Neuronal stem cell (in vitro differentiated cells): Measurements from ENCODE around the gene PTPRG.

Experiments used
- DNase-seq: peaks from one replicate; pipeline ENCODE4 v3.0.0-alpha.2; 2013; ENCODE audit warnings: low spot score
- H2AFZ ChIP-seq: one replicate; pipeline ENCODE4 v1.6.1; 2013; ENCODE audit warnings: mild to moderate bottlenecking, low read length, inconsistent platforms
- H2AK5ac ChIP-seq: 2 replicates; pipeline ENCODE4 v1.6.1; 2013; ENCODE audit warnings: low read depth, mild to moderate bottlenecking, inconsistent platforms, low read length, moderate library complexity, mixed read lengths
- H2BK120ac ChIP-seq: 2 replicates; pipeline ENCODE4 v1.6.1; 2013; ENCODE audit warnings: low read depth, mild to moderate bottlenecking, inconsistent platforms, low read length, moderate library complexity, mixed read lengths
- H2BK12ac ChIP-seq: one replicate; pipeline ENCODE4 v1.6.1; 2013; ENCODE audit warnings: low read length, inconsistent platforms
- H2BK15ac ChIP-seq: 2 replicates; pipeline ENCODE4 v1.6.1; 2013; ENCODE audit warnings: mild to moderate bottlenecking, low read length, inconsistent platforms, mixed read lengths
- H2BK5ac ChIP-seq: one replicate; pipeline ENCODE4 v1.6.1; 2013; ENCODE audit warnings: inconsistent platforms, mild to moderate bottlenecking, low read length, moderate library complexity
- H3K14ac ChIP-seq: one replicate; pipeline ENCODE4 v1.6.1; 2013; ENCODE audit warnings: low read length, inconsistent platforms
- H3K18ac ChIP-seq: 2 replicates; pipeline ENCODE4 v1.6.1; 2013; ENCODE audit warnings: low read length, inconsistent platforms
- H3K23ac ChIP-seq: 2 replicates; pipeline ENCODE4 v1.6.1; 2013; ENCODE audit warnings: low read depth, mild to moderate bottlenecking, mixed read lengths, low read length, inconsistent platforms; ENCODE audit not compliant: poor library complexity
- H3K27ac ChIP-seq: replicated peaks from 3 replicates; pipeline ENCODE4 v1.5.1; 2013; ENCODE audit warnings: low read length, inconsistent platforms
- H3K27me3 ChIP-seq, 3 experiments: 2 replicates each; pipeline ENCODE4 v1.6.1; 2013; ENCODE audit warnings: low read length in 3 of 3, mild to moderate bottlenecking in 2 of 3, inconsistent platforms in 1 of 3, low read depth in 1 of 3, mixed read lengths in 1 of 3, moderate library complexity in 1 of 3; ENCODE audit not compliant: control insufficient read depth in 3 of 3, insufficient read depth in 3 of 3
- H3K36me3 ChIP-seq, 2 donors: replicated peaks in 1 of 2; 2 replicates each; pipeline ENCODE4 v1.6.1; 2013; ENCODE audit warnings: low read length in 2 of 2; ENCODE audit not compliant: control insufficient read depth in 2 of 2, insufficient read depth in 2 of 2
- H3K4ac ChIP-seq: 2 replicates; pipeline ENCODE4 v1.6.1; 2013; ENCODE audit warnings: inconsistent platforms, mild to moderate bottlenecking, low read length, moderate library complexity
- H3K4me1 ChIP-seq, 2 donors: 1 replicate in 1 of 2; 2 replicates in 1 of 2; pipeline ENCODE4 v1.6.1; 2013; ENCODE audit warnings: low read length in 2 of 2, low read depth in 1 of 2; ENCODE audit not compliant: control insufficient read depth in 2 of 2, insufficient read depth in 1 of 2
- H3K4me2 ChIP-seq: one replicate; pipeline ENCODE4 v1.6.1; 2013; ENCODE audit warnings: mild to moderate bottlenecking, low read length, inconsistent platforms; ENCODE audit not compliant: insufficient read depth, poor library complexity, severe bottlenecking
- H3K4me3 ChIP-seq, 2 donors: 2 replicates each; pipeline ENCODE4 v1.5.1; 2013; ENCODE audit warnings: low read length in 2 of 2, mild to moderate bottlenecking in 2 of 2, inconsistent platforms in 1 of 2, moderate library complexity in 1 of 2
- H3K79me1 ChIP-seq: one replicate; pipeline ENCODE4 v1.6.1; 2013; ENCODE audit warnings: low read depth, mild to moderate bottlenecking, inconsistent platforms, low read length, moderate library complexity
- H3K9ac ChIP-seq: one replicate; pipeline ENCODE4 v1.6.1; 2013; ENCODE audit warnings: mild to moderate bottlenecking, low read depth, low read length, inconsistent platforms; ENCODE audit not compliant: poor library complexity
- H3K9me3 ChIP-seq, 2 donors: replicated peaks in 1 of 2; 2 replicates each; pipeline versions ENCODE3 to v1.6.1; 2013; ENCODE audit warnings: low read length in 2 of 2, mild to moderate bottlenecking in 2 of 2, inconsistent platforms in 1 of 2, low read depth in 1 of 2, mixed read lengths in 1 of 2, moderate library complexity in 1 of 2; ENCODE audit not compliant: control insufficient read depth in 2 of 2, insufficient read depth in 1 of 2
- H4K8ac ChIP-seq: one replicate; pipeline ENCODE4 v1.6.1; 2013; ENCODE audit warnings: low read depth, mild to moderate bottlenecking, inconsistent platforms, low read length, moderate library complexity
- H4K91ac ChIP-seq: one replicate; pipeline ENCODE4 v1.6.1; 2013; ENCODE audit warnings: low read length, low read depth, mild to moderate bottlenecking, inconsistent platforms; ENCODE audit not compliant: poor library complexity
- WGBS, 2 donors: extraction: QIAGEN DNeasy Blood & Tissue Kit; methylation state at CpG; one replicate each; pipeline ENCODE4 v1.1.7; 2013; ENCODE audit warnings: missing lambda C conversion rate in 2 of 2, mixed read lengths in 1 of 2; ENCODE audit not compliant: insufficient read length in 2 of 2, insufficient replicate concordance in 1 of 2; ENCODE audit errors: extremely low coverage in 2 of 2; 5-methylcytosine and 5-hydroxymethylcytosine counted together

The PTPRG gene

DNA sequence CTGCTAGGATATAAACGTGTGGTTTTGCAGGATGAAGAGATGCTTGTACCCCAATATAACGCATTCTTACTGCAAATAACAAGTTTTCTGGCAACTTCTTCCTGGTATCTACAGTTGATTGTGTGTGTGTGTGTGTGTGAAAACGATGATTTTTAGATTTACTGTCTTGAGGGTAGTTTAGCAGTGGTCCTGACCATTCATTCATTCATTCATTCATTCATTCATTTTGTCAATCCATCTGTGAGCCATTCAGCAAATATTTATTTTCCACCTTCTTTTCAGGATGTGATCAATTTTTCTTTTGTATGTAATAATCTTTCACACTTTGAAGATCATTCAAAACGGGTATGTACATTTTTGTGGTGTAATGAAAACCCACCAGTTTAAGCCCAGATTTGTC lies 250.7 kb downstream of the PTPRG start:
- H2BK15ac ChIP-seq: no peak overlapping the region
- DNase-seq: no peak
- H3K4me2 ChIP-seq: no peak overlapping the region
- no peak overlapping the region for H2BK5ac ChIP-seq
- H3K4me1 ChIP-seq: peaks cover 9 to 10% of the 10 kb centered on the region in 2 donors
- no CpG with 5 or more reads among the region's 4 CpGs for WGBS, 2 donors
- no peak overlapping the region for H3K4ac ChIP-seq
- no peak overlapping the region for H4K91ac ChIP-seq
- H2BK12ac ChIP-seq: no peak overlapping the region
- no peak overlapping the region for H3K18ac ChIP-seq
- no peaks in the 10 kb centered on the region for H3K79me1 ChIP-seq
- no peaks in the 10 kb centered on the region for H3K9me3 ChIP-seq
- H3K23ac ChIP-seq: no peak overlapping the region
- no peaks in the 10 kb centered on the region for H3K36me3 ChIP-seq
- no peak overlapping the region for H4K8ac ChIP-seq
- no peak overlapping the region for H2AFZ ChIP-seq
- H3K4me3 ChIP-seq: no peak overlapping the region
- no peaks in the 10 kb centered on the region for H3K27me3 ChIP-seq
- no peak overlapping the region for H2BK120ac ChIP-seq
- no peak overlapping the region for H3K14ac ChIP-seq
- H3K9ac ChIP-seq: no peak overlapping the region
- no peak overlapping the region for H3K27ac ChIP-seq
- no peak overlapping the region for H2AK5ac ChIP-seq

DNA sequence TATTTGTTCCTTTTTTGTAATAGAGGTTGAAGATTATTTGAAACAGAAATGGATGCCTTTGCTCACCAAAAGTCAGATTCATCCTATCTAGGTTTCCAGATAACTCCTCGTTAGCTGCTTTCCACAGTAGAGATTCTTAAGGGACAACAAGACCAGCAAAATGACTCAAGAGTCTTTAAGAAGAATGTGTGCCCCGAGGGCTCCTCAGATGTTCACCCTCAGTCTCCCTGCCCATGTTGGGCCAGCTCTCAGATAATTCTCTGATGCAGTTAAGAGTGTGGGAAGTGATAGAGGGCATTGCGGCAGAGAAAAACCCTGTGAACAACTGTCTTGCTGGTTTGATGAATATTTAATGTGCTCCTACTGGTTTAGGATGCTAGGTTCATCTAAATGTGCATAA lies 251.1 kb downstream of the PTPRG start:
- H3K9me3 ChIP-seq: no peaks in the 10 kb centered on the region
- DNase-seq: no peak
- H3K27ac ChIP-seq: no peak overlapping the region
- H3K27me3 ChIP-seq: no peaks in the 10 kb centered on the region
- H3K4me1 ChIP-seq: peaks cover 9 to 10% of the 10 kb centered on the region in 2 donors
- no peak overlapping the region for H3K4me2 ChIP-seq
- H2AFZ ChIP-seq: no peak overlapping the region
- no peaks in the 10 kb centered on the region for H3K79me1 ChIP-seq
- no peak overlapping the region for H3K4ac ChIP-seq
- no peak overlapping the region for H3K23ac ChIP-seq
- no peak overlapping the region for H3K9ac ChIP-seq
- H3K36me3 ChIP-seq: no peaks in the 10 kb centered on the region
- H4K91ac ChIP-seq: no peak overlapping the region
- no peak overlapping the region for H2BK120ac ChIP-seq
- H2AK5ac ChIP-seq: no peak overlapping the region
- H3K18ac ChIP-seq: no peak overlapping the region
- H2BK15ac ChIP-seq: no peak overlapping the region
- no peak overlapping the region for H4K8ac ChIP-seq
- no CpG with 5 or more reads among the region's 3 CpGs for WGBS, 2 donors
- H2BK12ac ChIP-seq: no peak overlapping the region
- no peak overlapping the region for H3K14ac ChIP-seq
- H3K4me3 ChIP-seq: no peak overlapping the region
- no peak overlapping the region for H2BK5ac ChIP-seq

GRCh38 chr3:61813636-61814035 lies 252.3 kb downstream of the PTPRG start:
- no peak overlapping the region for H3K23ac ChIP-seq

GRCh38 chr3:61814674-61815073 lies 253.3 kb downstream of the PTPRG start:
- Histone ChIP-seq H2AK5ac (no peak overlapping the region), H2BK120ac (no peak overlapping the region), H2BK5ac (no peak overlapping the region), H3K14ac (no peak overlapping the region), H3K27me3 (no peaks in the 10 kb centered on the region), H3K36me3 (no peaks in the 10 kb centered on the region), H2BK15ac (no peak overlapping the region), H2AFZ (no peak overlapping the region), H4K91ac (no peak overlapping the region), H4K8ac (no peak overlapping the region), H3K9ac (no peak overlapping the region), H3K4me3 (no peak overlapping the region), H3K79me1 (peaks cover 2% of the 10 kb centered on the region), H3K4me1 (peaks cover 0 to 3% of the 10 kb centered on the region in 2 donors), H3K18ac (no peak overlapping the region), H2BK12ac (no peak overlapping the region), H3K4ac (no peak overlapping the region), H3K9me3 (no peaks in the 10 kb centered on the region), H3K23ac (no peak overlapping the region), H3K27ac (no peak overlapping the region), H3K4me2 (no peak overlapping the region)
- no peak for DNase-seq
- no CpG with 5 or more reads among the region's 1 CpG for whole genome bisulfite sequencing, 2 donors

More at GRCh38 chr3:61813636-61814035, 252.3 kb downstream of the PTPRG start:
- H2BK5ac ChIP-seq: no peak overlapping the region
- H3K4ac ChIP-seq: no peak overlapping the region
- no peaks in the 10 kb centered on the region for H3K27me3 ChIP-seq
- H2AFZ ChIP-seq: no peak overlapping the region
- no peak overlapping the region for H3K27ac ChIP-seq
- no peak overlapping the region for H2BK12ac ChIP-seq
- peaks cover 0 to 3% of the 10 kb centered on the region in 2 donors for H3K4me1 ChIP-seq
- DNase-seq: no peak
- no peak overlapping the region for H2BK120ac ChIP-seq
- no peak overlapping the region for H4K91ac ChIP-seq
- no peak overlapping the region for H3K4me2 ChIP-seq
- no peaks in the 10 kb centered on the region for H3K36me3 ChIP-seq
- no peak overlapping the region for H3K4me3 ChIP-seq
- no peak overlapping the region for H4K8ac ChIP-seq
- H3K9me3 ChIP-seq: no peaks in the 10 kb centered on the region
- peaks cover 2% of the 10 kb centered on the region for H3K79me1 ChIP-seq
- WGBS, 2 donors: no CpG with 5 or more reads among the region's 4 CpGs
- no peak overlapping the region for H2AK5ac ChIP-seq
- H3K9ac ChIP-seq: no peak overlapping the region
- no peak overlapping the region for H3K14ac ChIP-seq
- no peak overlapping the region for H3K18ac ChIP-seq
- no peak overlapping the region for H2BK15ac ChIP-seq
